HepG2 (cell line): ENCODE measurements around the gene PPAT. TPM values are rescaled to one million over a fixed set of nuclear protein-coding genes. Genes with fewer than 3 reads are reported as not detected.

Experiments used
- ARID3A ChIP-seq: IDR thresholded peaks from 2 replicates; pipeline ENCODE4 v1.6.1; 2012; ENCODE audit warnings: low read depth, low read length, improper control_type of control experiment
- CBX1 ChIP-seq: IDR thresholded peaks from one replicate; pipeline ENCODE4 v1.6.1; 2016; ENCODE audit warnings: antibody characterized with exemption, low read depth
- CCDC6 ChIP-seq: sonication (generic); formaldehyde crosslinking; IDR thresholded peaks from 2 replicates; pipeline ENCODE4 v1.8.1; 2022; ENCODE audit warnings: mild to moderate bottlenecking, missing genetic modification reagents, moderate library complexity
- ELF1 ChIP-seq: sonication (generic); formaldehyde crosslinking; IDR thresholded peaks from 2 replicates; pipeline ENCODE4 v1.4.0; 2020; ENCODE audit warnings: missing genetic modification reagents
- EP300 ChIP-seq, 3 experiments: sonication (generic) in 1 of 3; formaldehyde crosslinking in 1 of 3; IDR thresholded peaks; 2 replicates each; pipeline versions ENCODE4 v1.5.1 to v1.6.1; 2011 to 2020; ENCODE audit warnings: low read depth in 2 of 3, low read length in 2 of 3, borderline replicate concordance in 1 of 3, improper control_type of control experiment in 1 of 3, mild to moderate bottlenecking in 1 of 3, missing genetic modification reagents in 1 of 3, moderate library complexity in 1 of 3
- JUNB ChIP-seq: sonication (generic); formaldehyde crosslinking; IDR thresholded peaks from 2 replicates; pipeline ENCODE4 v1.8.0; 2022; ENCODE audit warnings: missing genetic modification reagents, mild to moderate bottlenecking, borderline replicate concordance
- MAFG ChIP-seq: sonication (generic); formaldehyde crosslinking; IDR thresholded peaks from 2 replicates; pipeline ENCODE4 v1.5.1; 2020; ENCODE audit warnings: mild to moderate bottlenecking, missing genetic modification reagents
- NFYB ChIP-seq: sonication (generic); formaldehyde crosslinking; IDR thresholded peaks from 2 replicates; pipeline ENCODE4 v1.4.0; 2020; ENCODE audit warnings: missing genetic modification reagents
- PAWR ChIP-seq: sonication (generic); formaldehyde crosslinking; IDR thresholded peaks from 2 replicates; pipeline ENCODE4 v1.4.0; 2020; ENCODE audit warnings: missing genetic modification reagents, mild to moderate bottlenecking, borderline replicate concordance
- PRDM15 ChIP-seq: sonication (generic); formaldehyde crosslinking; IDR thresholded peaks from 2 replicates; pipeline ENCODE4 v1.4.0; 2020; ENCODE audit warnings: missing genetic modification reagents
- SALL1 ChIP-seq: sonication (generic); formaldehyde crosslinking; IDR thresholded peaks from 2 replicates; pipeline ENCODE4 v1.8.0; 2022; ENCODE audit warnings: mild to moderate bottlenecking, missing genetic modification reagents
- SMARCC2 ChIP-seq: fragments of 450-650 bp; IDR thresholded peaks from 2 replicates; pipeline ENCODE4 v1.6.1; 2017; ENCODE audit warnings: antibody characterized with exemption, mild to moderate bottlenecking
- SMARCE1 ChIP-seq: fragments of 450-650 bp; IDR thresholded peaks from 2 replicates; pipeline ENCODE4 v1.6.1; 2017; ENCODE audit warnings: borderline replicate concordance
- TIGD3 ChIP-seq: sonication (generic); formaldehyde crosslinking; IDR thresholded peaks from 2 replicates; pipeline ENCODE4 v1.5.1; 2020; ENCODE audit warnings: mild to moderate bottlenecking, missing genetic modification reagents, borderline replicate concordance
- U2AF1 ChIP-seq: fragments of 200-400 bp; formaldehyde crosslinking; optimal IDR thresholded peaks from 2 replicates; pipeline ENCODE3; 2017; ENCODE audit warnings: mild to moderate bottlenecking, low read depth, low read length
- ZFP82 ChIP-seq: sonication (generic); formaldehyde crosslinking; IDR thresholded peaks from 2 replicates; pipeline ENCODE4 v1.5.1; 2020; ENCODE audit warnings: mild to moderate bottlenecking, missing genetic modification reagents, borderline replicate concordance
- ZNF33B ChIP-seq: sonication (generic); formaldehyde crosslinking; IDR thresholded peaks from 2 replicates; pipeline ENCODE4 v1.5.1; 2020; ENCODE audit warnings: mild to moderate bottlenecking, missing genetic modification reagents
- ZNF672 ChIP-seq: sonication (generic); formaldehyde crosslinking; IDR thresholded peaks from 2 replicates; pipeline ENCODE4 v1.8.1; 2022; ENCODE audit warnings: missing genetic modification reagents
- ZNF766 ChIP-seq: sonication (generic); formaldehyde crosslinking; IDR thresholded peaks from 2 replicates; pipeline ENCODE4 v1.5.0; 2020; ENCODE audit warnings: missing genetic modification reagents, borderline replicate concordance
- ZSCAN30 ChIP-seq: sonication (generic); formaldehyde crosslinking; IDR thresholded peaks from 2 replicates; pipeline ENCODE4 v1.5.0; 2020; ENCODE audit warnings: mild to moderate bottlenecking, missing genetic modification reagents
- polyA plus RNA-seq, 8 experiments: library from polyadenylated mRNA; depleted of rRNA in 3 of 8; stranded (reverse) in 7 of 8; unstranded in 1 of 8; fragments of >200 nt; fragmentation: Illumina TruSeq in 4 of 8; extraction: Trizol in 4 of 8; gene quantifications; 2 replicates each; pipeline versions ENCODE4 v1.2.1 to v1.2.3, GENCODE V29; 2011 to 2016; ENCODE audit warnings: low read depth in 4 of 8, missing spikeins in 1 of 8, mixed read lengths in 1 of 8; ENCODE audit not compliant: insufficient read depth in 1 of 8
- total RNA-seq, 5 experiments: library from RNA; depleted of rRNA; stranded (reverse); fragments of >200 nt; fragmentation: Illumina TruSeq; extraction: Trizol; gene quantifications; 2 replicates each; pipeline ENCODE4 v1.2.3, GENCODE V29; 2016; ENCODE audit warnings: low read depth in 1 of 5
- TF ChIP-seq, protein P1 (sequence below): sonication (generic); formaldehyde crosslinking; IDR thresholded peaks from 2 replicates; pipeline ENCODE4 v1.4.0; 2020; ENCODE audit warnings: low read depth, mild to moderate bottlenecking, missing genetic modification reagents
- TF ChIP-seq, protein P2 (sequence below): IDR thresholded peaks from 2 replicates; pipeline ENCODE4 v1.6.1; 2012; ENCODE audit warnings: inconsistent platforms

The PPAT gene
- total and polyA plus RNA-seq, 2 of the 13 experiments (the other 11 are each of a cell fraction or from before 2014, with no cell fraction given): 16.9 to 62.6 TPM

DNA sequence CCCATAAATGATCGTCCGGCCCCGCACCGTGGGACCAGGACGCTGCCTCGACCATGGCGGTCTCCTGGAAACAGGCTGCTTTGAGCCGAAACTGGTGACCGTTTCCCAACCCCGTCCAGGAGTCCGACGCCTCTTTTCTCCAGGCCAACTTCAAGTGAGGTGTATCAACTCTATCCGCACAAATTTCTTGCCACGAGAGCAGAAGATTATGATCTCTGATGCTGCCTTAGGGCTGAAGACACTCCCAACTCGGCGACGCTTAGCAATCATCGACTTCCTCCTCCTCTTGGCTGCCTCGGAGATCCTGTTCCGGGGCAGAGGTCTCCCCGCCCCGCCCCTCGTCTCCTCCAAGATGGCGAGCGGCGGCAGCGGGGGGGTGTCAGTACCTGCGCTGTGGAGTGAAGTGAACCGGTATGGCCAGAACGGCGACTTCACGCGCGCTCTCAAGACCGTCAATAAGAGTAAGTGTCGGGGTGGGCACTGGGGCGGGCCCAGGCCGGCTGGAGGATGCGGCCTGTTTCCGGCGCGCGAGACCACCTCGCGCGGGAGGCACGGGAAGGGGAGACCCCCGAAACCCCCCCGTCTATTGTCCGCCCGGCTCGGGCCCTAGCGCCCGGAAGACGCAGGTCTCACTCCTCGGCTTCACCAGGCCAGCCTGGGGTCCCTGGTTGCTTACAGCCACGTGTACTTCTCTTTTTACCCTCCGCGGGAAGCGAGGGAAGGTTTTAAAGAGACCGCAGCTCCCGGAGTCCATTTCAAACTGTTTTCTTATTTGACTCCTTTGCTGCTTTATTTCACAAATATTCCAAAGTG is 32.1 kb upstream of the PPAT start, which contains the start of gene SRP72 (continued):
- TF ChIP-seq NFYB (CRISPR knock-in tag): no peak
- TF ChIP-seq ZNF672 (CRISPR knock-in tag): no peak
- peak; percentile 38; the same call in 1 of the 2 replicates for TF ChIP-seq SALL1 (CRISPR knock-in tag)
- no peak for TF ChIP-seq MAFG (CRISPR knock-in tag)
- TF ChIP-seq JUNB: no peak
- no peak for TF ChIP-seq CBX1
- TF ChIP-seq SMARCE1: no peak
- no peak for TF ChIP-seq ARID3A
- TF ChIP-seq ZFP82 (CRISPR knock-in tag): no peak
- no peak for TF ChIP-seq ZNF766 (CRISPR knock-in tag)
- TF ChIP-seq U2AF1: no peak
- peak; percentile 81 for TF ChIP-seq ELF1 (CRISPR knock-in tag)
- TF ChIP-seq TIGD3 (CRISPR knock-in tag): no peak
- no peak for TF ChIP-seq PRDM15
- no peak for TF ChIP-seq ZSCAN30 (CRISPR knock-in tag)
- TF ChIP-seq, protein P1, sequence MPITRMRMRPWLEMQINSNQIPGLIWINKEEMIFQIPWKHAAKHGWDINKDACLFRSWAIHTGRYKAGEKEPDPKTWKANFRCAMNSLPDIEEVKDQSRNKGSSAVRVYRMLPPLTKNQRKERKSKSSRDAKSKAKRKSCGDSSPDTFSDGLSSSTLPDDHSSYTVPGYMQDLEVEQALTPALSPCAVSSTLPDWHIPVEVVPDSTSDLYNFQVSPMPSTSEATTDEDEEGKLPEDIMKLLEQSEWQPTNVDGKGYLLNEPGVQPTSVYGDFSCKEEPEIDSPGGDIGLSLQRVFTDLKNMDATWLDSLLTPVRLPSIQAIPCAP (CRISPR knock-in tag): no peak; the same call in 1 of the 2 replicates
- TF ChIP-seq CCDC6: no peak
- TF ChIP-seq, protein P2, sequence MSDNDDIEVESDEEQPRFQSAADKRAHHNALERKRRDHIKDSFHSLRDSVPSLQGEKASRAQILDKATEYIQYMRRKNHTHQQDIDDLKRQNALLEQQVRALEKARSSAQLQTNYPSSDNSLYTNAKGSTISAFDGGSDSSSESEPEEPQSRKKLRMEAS: peak; percentile 53
- TF ChIP-seq PAWR (CRISPR knock-in tag): no peak
- TF ChIP-seq EP300 (IDR thresholded peaks at IDR 0.05; ENCODE audit: low read depth in 2 of 2, low read length in 2 of 2): no peak
- peak; percentile 20; the same call in 1 of the 2 replicates for TF ChIP-seq EP300 (CRISPR knock-in tag; IDR thresholded peaks at IDR 0.05; ENCODE audit: borderline replicate concordance)
- TF ChIP-seq SMARCC2: no peak
- no peak for TF ChIP-seq ZNF33B
